SU-DHL-6 (cell line): ENCODE results near the gene FADS1.

ENCODE experiments used
- CTCF ChIP-seq: fragments of 200-600 bp; sonication (generic); IDR thresholded peaks from one replicate; pipeline ENCODE4 v1.5.1; 2017; ENCODE audit warnings: antibody characterized with exemption, mild to moderate bottlenecking, low read length, moderate library complexity; ENCODE audit not compliant: insufficient read depth, poor library complexity, severe bottlenecking
- EZH2phosphoT487 ChIP-seq: fragments of 200-600 bp; sonication (generic), shearing (Covaris generic); conservative IDR thresholded peaks from 2 replicates; pipeline ENCODE4 v1.6.1; 2018; ENCODE audit warnings: mild to moderate bottlenecking, antibody characterized with exemption, low read length, moderate library complexity, mixed read lengths

- TF ChIP-seq CTCF (no peak), EZH2phosphoT487 (no peak)
Observed at GRCh38 chr11:61853698-61854169, 36.9 kb upstream of the FADS1 start.
